KOPT-K1 (cell line): ENCODE measurements around the gene DPH3.

ENCODE experiments used
- H3K27ac ChIP-seq: fragments of 200-600 bp; sonication (generic); 2 replicates; pipeline ENCODE4 v1.5.1; 2016; ENCODE audit warnings: antibody characterized with exemption, mild to moderate bottlenecking, low read depth, low read length; ENCODE audit not compliant: poor library complexity, severe bottlenecking
- H3K36me3 ChIP-seq: fragments of 200-600 bp; sonication (generic); 2 replicates; pipeline ENCODE4 v1.5.1; 2017; ENCODE audit warnings: antibody characterized with exemption, mild to moderate bottlenecking, low read length, moderate library complexity; ENCODE audit not compliant: insufficient read depth
- H3K9me3 ChIP-seq: fragments of 200-600 bp; sonication (generic); 2 replicates; pipeline ENCODE4 v1.5.1; 2017; ENCODE audit warnings: antibody characterized with exemption, low read length, mild to moderate bottlenecking; ENCODE audit not compliant: insufficient read depth, poor library complexity, severe bottlenecking

DPH3 gene

DNA sequence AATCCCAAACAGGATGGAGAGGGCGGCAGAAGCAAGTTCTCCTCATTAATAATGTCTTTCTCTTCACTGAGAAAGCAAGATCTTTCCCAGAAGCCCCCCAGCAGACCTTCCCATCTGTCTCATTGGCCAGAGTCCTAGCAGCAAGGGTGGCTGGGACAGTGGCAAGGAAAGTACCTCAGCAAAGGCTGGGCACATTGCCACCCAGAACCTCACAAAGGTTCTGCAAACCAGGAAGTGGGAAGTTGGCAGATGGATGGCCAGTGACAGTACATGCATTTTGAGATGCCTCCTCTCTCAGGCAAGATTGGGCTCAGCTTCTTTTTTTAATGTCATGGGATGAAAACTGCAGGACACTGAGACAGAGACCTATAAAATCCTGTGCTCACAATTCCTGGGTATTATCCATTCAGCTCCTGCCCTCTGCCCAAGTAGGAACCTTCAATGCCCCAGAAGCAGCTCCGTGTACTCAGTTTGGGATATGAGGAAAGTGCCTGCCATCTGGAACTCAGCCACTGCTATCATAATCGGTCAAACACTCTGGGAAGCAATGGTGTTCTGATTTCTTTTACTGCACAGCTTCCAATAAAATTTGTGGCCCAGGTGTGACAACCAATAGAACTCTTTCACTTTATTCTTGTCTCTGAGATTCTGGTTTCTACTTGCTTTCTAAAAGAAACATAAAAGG is 25.5 kb downstream of the DPH3 start:
- no peaks in the 10 kb centered on the region for H3K36me3 ChIP-seq
- H3K27ac ChIP-seq, result no peak overlapping the region
- H3K9me3 ChIP-seq, result no peaks in the 10 kb centered on the region

DNA sequence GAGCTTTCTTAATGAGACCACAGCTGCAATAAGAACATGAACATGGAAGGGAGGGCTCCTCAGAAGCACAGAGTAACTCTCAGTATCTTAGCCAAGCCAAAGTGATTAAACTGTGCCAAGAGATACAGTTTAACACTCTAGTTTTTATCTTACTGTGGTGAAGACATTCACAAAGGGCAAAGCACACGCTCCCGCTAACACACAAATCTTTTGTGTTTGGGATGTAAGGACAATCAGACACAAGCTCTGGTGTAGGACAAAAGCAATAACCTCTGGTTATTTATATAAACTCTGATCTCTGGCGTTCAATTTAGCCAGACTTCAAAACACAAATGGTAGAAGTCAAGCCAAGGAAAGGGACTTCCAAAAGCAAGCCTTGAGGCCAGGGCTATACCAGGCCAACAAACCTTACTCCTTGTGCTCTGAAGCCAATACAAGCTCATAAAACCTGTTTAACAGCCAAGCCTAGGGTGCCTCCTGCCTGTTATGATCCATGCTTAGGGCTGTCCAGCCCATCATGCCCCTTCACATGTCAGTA is 27.8 kb downstream of the DPH3 start:
- Histone ChIP-seq H3K36me3 (no peaks in the 10 kb centered on the region), H3K27ac (no peak overlapping the region), H3K9me3 (no peaks in the 10 kb centered on the region)

DNA sequence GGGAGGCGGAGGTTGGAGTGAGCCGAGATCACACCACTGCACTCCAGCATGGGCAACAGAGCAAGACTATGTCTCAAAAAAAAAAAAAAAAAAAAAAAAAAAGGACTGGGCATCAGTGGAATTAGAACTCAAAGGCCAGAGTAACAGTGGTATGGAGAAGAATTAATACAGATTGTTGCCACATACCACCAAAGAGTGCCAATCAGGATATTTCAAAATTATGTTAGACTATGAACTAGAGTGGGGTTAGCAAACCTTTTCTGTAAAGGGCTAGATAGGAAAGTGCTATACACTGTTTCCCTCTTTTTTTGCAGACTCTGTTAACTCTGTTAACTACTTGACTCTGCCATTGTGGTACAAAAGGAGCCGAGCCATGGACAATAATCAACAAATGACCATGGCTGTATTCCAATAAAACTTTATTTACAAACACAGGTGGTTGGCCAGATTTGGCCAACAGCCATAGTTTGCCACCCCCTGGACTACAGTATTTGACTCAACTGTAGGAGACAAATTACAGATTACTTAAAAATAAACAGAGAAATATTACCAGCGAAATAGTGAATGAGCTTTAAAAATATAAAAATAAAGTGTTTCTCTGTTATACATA is 28.6 kb downstream of the DPH3 start:
- H3K9me3 ChIP-seq, result no peaks in the 10 kb centered on the region
- H3K36me3 ChIP-seq, result no peaks in the 10 kb centered on the region
- H3K27ac ChIP-seq, result no peak overlapping the region

DNA sequence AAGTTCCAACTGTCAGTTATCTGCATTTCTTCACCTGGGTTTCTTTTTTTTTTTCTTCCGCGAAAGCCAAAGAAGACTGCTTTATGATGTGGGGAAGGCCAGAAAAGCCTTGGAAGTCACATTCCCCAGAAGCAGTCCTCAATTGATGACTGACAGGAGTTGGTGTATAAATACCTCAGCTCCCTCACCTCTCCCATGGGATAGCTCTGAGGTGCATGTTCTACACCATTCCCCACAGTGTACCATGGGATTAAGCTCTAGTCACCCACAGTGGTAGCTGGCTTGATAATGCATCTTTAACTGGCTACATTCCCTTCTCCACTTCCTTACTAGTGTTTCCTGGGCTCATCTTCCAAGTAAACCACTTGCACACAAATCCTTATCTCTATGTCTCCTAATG is 30.5 kb downstream of the DPH3 start:
- Histone ChIP-seq H3K36me3 (no peaks in the 10 kb centered on the region), H3K27ac (no peak overlapping the region), H3K9me3 (no peaks in the 10 kb centered on the region)

DNA sequence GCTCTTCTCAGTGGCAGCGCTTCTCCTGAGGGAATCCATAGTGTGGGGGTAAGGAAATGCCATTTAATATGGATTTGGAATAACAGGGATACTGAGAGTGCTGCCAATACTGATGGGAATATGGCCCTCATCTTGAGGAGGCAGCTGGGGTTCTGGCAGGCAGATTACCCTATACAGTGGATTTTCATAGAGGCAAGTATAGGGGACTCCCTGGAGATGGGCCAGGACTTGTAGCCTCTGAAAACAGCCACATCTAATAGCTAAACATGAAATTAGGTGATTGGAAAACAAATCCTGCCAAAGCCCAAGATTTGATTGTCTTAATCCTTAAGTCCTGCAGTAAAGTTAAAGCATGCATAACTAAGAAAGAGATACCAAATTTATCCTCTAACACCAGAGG is 30.9 kb downstream of the DPH3 start:
- no peaks in the 10 kb centered on the region for H3K36me3 ChIP-seq
- no peak overlapping the region for H3K27ac ChIP-seq
- no peaks in the 10 kb centered on the region for H3K9me3 ChIP-seq

DNA sequence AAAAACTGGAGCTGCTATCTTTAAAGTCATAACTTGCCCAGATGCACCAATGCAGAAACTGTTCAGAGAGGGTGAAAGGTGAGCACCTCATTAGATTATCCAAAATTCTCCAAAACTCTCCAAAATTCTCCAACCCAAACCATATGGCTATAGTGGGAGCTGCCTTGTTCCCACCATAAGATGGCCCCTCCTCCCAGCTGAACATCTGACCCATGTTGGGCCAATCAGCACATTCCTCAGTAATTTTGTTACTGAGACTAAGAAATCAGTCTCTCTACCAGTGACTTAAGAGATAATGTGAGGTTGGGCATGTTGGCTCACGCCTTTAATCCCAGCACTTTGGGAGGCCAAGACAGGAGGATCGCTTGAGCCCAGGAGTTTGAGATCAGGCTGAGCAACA is 32.8 kb downstream of the DPH3 start:
- H3K27ac ChIP-seq, result no peak overlapping the region

DNA sequence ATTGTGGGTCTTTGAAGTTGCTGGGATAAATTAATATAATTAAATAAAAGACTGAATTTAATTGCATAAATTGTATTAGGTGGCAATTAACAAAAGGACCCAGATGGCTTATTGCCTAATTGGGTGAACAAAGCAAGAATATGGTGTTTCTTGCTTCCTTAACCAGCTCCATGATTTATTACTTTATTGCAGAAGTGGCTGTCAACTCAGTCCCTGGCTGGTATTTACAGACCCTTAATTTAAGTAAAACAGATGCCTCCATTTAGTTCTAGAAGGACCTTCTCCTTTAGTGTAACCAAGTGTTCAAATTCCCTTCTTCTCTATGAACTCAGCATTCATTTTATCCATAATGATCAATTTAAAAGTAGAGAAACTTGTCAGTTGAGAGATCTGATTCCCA is 35.1 kb downstream of the DPH3 start:
- H3K36me3 ChIP-seq, result no peaks in the 10 kb centered on the region
- no peaks in the 10 kb centered on the region for H3K9me3 ChIP-seq
- no peak overlapping the region for H3K27ac ChIP-seq

More for the DNA sequence above, 32.8 kb downstream of the DPH3 start:
- Histone ChIP-seq H3K9me3 (no peaks in the 10 kb centered on the region), H3K36me3 (no peaks in the 10 kb centered on the region)

DNA sequence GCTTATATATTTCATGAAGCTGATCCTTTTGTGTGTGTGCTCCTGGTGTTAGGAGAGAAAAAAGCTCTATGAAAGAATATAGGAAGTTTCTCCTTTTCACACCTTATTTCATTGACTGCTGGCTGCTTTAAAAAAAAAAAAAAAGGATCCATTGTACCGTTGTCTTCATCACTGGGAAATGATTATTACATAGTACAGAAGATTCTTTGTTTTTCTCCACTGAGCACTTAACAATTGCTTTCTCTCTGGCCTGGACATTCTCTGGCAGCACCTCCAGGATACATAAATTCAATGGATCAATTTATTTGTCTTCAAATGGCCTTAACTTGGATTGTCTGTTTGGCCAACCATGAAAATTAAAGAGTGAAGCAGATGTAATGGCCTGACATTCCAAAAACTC is 37.2 kb downstream of the DPH3 start:
- Histone ChIP-seq H3K27ac (no peak overlapping the region), H3K9me3 (no peaks in the 10 kb centered on the region), H3K36me3 (no peaks in the 10 kb centered on the region)

DNA sequence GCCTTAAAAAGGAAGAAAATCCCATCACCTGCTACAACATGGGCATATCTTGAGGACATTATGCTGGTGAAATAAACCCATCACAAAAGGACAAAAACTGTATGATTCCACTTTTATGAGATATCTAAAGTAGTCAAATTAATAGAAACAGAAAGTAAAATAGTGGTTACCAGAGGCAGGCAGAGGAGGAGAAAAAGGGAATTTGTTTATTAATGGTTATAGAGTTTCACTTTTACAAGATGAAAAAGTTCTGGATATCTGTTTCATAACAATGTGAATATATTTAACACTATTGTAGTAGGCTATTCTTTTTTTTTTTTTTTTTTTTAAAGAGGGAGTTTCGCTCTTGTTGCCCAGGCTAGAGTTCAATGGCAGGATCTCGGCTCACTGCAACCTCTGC is 40.4 kb downstream of the DPH3 start:
- H3K9me3 ChIP-seq, result no peaks in the 10 kb centered on the region
- no peaks in the 10 kb centered on the region for H3K36me3 ChIP-seq
- no peak overlapping the region for H3K27ac ChIP-seq

DNA sequence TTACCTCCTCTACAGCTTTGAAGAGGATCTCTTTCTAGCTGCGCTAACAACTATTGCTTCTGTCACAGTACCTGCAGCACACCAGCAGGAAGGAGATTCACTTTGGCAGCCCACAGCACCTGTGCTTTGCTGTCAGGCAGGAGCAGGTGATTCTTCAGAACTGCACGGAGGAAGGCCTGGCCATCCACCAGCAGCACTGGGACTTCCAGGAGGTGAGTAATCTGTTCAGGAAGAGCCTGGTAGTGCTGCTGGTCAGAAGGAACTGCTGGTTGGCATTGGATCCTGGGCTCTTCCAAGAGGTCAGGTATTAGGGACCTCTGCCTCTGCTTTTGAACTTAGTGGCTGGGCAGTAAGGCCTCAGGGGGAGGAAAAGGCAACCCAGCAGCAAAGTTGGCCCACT is 42.2 kb downstream of the DPH3 start:
- Histone ChIP-seq H3K9me3 (no peaks in the 10 kb centered on the region), H3K27ac (no peak overlapping the region), H3K36me3 (no peaks in the 10 kb centered on the region)

DNA sequence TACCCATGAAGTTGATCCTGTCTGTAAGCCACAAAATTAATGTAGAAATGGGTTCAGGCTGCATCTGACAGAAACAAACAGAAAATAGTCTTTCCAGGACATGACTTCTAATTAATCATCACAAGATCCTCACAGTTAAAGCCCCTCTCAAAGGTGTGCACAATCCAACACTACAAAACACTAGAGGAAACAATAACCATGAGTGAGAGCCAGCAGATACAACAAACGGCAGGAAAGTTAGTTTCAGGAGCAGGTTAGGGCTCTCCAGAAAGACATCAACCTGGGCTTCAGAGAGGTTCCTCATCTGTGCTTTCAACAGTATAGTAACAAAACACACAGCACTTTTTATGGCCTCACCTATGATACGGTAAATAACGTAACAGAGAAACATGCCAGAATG is 42.8 kb downstream of the DPH3 start:
- H3K36me3 ChIP-seq, result no peaks in the 10 kb centered on the region
- H3K27ac ChIP-seq, result no peak overlapping the region
- H3K9me3 ChIP-seq, result no peaks in the 10 kb centered on the region

DNA sequence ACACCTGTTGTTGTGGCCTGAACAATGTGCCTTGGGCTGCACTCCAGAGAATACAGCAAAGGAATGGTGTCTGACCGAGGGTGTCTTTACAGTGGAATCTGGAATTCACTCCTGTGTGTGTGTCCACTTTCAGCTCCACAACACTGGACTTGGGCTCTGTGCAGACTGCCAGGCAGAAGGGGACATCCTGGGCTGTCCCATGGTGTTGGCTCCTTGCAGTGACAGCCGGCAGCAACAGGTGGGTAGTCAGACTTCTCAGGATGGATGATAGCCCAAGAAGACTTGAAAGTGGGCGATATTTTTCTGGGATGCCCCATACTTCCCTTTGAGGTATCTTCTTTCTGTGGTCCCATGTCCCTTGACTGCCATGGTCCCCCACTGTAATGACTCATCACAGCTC is 45.0 kb downstream of the DPH3 start:
- Histone ChIP-seq H3K9me3 (no peaks in the 10 kb centered on the region), H3K36me3 (no peaks in the 10 kb centered on the region), H3K27ac (no peak overlapping the region)

DNA sequence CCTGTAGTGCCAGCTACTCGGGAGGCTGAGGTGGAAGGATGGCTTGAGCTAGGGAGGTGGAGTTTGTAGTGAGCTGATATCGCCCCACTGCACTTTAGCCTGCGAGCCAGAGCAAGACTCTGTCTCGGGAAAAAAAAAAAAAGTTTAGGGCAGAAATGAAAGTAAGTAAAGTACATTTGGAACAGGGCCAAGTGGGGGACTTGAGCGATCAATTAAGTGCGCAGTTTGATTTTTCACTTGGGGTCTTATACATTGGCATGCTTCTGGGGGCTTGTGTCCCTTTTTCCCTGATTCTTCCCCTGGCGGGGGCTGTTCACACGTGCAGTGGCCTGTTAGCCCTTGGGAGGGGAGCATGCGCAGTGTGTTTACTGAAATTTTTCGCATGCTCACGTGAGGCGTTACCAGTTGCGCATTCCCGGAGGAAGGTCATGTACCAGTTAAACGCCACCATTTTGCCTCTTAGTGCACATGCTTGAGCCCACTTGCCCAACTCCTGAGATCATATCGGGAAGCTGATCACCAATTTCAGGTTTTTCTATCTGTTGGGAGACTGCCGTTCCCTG is 48.3 kb downstream of the DPH3 start:
- no peak overlapping the region for H3K27ac ChIP-seq
- H3K9me3 ChIP-seq, result no peaks in the 10 kb centered on the region
- no peaks in the 10 kb centered on the region for H3K36me3 ChIP-seq

DNA sequence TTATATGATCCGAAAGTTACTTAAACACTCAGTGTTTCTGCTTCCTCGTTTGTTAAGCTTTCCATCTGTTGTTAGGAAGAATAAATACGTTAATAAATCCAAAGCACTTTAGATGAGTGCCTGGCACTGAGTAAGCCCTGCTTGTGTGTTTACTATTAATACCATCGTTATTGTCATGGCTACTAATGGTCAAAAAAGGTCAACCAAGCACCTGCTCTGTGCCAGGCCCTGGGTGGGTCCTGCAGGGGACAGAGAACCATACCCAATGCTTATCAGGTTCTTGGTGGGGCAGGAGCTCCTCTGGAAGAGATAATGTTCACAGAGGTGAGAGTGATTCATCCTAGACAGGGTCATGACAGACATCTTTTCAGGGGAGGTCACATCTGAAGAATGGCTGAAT is 50.4 kb downstream of the DPH3 start:
- Histone ChIP-seq H3K9me3 (no peaks in the 10 kb centered on the region), H3K36me3 (no peaks in the 10 kb centered on the region), H3K27ac (no peak overlapping the region)

DNA sequence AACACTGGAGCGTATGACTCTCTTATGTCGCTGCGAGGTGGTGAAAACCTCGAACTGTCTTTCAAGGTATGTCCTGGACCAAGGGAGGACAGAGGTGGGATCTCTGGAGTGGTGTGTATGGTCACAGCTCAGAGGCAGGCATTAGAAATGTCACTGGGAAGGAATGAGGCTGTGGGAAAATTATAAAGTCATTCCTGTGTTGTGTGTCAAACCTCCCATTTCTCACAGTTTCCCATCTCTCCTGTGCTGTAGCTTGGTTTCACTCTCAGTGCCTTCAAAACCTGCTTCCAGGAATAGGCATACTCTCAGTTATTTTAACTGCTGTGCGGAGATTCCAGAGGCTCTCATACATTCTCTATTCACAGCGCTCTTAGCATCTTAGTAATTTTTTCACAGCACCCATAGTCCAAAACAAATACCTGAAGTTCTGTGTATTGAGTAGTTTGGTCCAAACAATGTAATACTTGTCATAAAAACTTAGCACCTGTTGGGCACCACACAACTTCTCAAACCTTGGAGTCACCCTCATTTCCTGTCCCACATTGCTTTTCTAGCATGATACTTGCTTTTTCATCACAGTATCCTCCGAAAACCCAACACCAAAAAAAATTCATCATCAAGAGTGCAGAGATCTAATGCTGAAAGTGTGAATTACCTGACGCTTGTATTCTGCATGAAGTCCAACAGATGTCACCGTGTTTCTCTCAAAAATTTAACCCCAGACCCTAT is 53.4 kb downstream of the DPH3 start:
- no peaks in the 10 kb centered on the region for H3K9me3 ChIP-seq
- no peaks in the 10 kb centered on the region for H3K36me3 ChIP-seq
- H3K27ac ChIP-seq, result no peak overlapping the region
